ENCODE data around the gene MVD.

Gene MVD

DNA sequence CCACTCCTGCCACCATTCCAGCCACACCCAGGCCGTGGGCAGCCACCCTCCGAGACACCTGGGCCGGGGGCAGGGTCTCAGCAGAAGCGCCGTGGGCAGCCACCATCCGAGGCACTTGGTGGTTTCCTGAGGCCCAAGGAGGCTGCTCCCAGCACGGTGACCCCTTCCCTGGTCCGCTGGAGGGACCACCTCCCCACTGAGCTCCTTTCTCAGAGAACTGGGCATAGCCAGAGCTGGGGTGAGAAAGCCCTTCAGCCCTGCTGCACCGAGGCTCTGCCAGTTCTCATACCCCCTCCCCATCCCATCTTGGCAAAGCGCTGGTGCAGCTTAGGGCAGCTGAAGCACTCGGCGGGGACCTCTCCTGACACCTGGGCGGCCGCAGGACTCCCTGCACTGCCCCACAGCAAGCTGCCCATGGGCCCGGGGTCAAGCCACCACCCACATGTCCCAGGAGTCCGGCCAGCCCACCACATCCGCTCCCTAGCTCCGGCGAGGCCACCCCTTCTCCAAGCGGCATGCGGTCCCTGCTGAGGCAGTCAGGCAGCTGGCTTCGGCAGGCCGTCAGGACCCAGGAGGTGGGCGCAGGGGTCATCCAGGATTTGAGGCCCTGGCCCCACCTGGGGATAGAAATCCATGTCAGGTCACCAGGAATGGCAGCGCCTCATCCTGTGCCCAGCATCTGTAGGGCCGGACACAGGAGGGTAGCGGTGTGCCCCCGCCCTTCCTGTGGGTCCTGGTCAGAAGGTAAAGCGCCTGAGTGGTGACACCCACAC is 10.7 kb downstream of the MVD start:
- TF ChIP-seq FOXP2 (optimal IDR thresholded peaks at IDR 0.05; ENCODE audit: borderline replicate concordance, extremely low read depth, extremely low read length, insufficient read depth) (no peak), POLR2AphosphoS5 (IDR thresholded peaks at IDR 0.05; ENCODE audit: low read depth, low read length) (no peak), TAF1 (IDR thresholded peaks at IDR 0.05; ENCODE audit: borderline replicate concordance, insufficient read depth, low read length) (no peak), SIN3A (IDR thresholded peaks at IDR 0.05; ENCODE audit: borderline replicate concordance, insufficient read depth, low read length) (no peak)
- TF ChIP-seq, protein P1, sequence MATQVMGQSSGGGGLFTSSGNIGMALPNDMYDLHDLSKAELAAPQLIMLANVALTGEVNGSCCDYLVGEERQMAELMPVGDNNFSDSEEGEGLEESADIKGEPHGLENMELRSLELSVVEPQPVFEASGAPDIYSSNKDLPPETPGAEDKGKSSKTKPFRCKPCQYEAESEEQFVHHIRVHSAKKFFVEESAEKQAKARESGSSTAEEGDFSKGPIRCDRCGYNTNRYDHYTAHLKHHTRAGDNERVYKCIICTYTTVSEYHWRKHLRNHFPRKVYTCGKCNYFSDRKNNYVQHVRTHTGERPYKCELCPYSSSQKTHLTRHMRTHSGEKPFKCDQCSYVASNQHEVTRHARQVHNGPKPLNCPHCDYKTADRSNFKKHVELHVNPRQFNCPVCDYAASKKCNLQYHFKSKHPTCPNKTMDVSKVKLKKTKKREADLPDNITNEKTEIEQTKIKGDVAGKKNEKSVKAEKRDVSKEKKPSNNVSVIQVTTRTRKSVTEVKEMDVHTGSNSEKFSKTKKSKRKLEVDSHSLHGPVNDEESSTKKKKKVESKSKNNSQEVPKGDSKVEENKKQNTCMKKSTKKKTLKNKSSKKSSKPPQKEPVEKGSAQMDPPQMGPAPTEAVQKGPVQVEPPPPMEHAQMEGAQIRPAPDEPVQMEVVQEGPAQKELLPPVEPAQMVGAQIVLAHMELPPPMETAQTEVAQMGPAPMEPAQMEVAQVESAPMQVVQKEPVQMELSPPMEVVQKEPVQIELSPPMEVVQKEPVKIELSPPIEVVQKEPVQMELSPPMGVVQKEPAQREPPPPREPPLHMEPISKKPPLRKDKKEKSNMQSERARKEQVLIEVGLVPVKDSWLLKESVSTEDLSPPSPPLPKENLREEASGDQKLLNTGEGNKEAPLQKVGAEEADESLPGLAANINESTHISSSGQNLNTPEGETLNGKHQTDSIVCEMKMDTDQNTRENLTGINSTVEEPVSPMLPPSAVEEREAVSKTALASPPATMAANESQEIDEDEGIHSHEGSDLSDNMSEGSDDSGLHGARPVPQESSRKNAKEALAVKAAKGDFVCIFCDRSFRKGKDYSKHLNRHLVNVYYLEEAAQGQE (IDR thresholded peaks at IDR 0.05; ENCODE audit: insufficient read depth in 1 of 2, low read depth in 2 of 2, low read length in 2 of 2) = no peak

DNA sequence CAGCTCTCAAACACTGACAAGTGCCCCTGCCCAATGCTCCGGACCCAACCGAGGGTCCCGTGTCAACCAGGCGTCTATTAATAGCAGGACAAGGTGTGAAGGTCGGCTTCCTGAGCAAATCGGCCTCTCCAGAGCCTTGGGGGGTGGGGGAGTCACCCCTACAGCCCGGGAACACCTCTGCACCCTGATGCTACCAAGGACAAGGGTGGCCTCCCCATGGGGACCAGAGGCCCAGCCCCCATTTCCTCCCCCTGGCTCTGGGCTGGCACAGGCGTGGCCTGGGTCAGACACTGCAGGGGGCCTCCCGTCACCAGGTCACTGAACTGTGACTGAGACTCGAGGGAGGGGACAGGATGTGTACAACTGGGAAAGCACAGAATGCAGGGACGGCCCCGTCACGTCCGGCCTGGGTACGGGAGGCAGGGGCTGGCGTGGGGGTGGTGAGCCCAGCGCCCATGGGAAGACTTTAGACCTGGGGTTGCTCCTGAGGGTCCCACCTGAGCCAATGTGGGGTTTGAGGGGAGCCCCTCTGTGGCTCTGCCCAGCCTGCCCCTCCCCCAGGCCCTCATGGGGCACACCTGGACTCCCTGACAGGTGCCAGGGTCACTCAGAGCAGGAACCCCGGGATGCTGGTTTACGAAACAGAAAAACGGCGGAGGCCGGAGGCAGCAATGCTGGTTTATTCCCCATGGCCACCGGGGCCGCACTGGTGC is 11.5 kb downstream of the MVD start:
- peak; percentile 96 for TF ChIP-seq FOXP2 (optimal IDR thresholded peaks at IDR 0.05; ENCODE audit: borderline replicate concordance, extremely low read depth, extremely low read length, insufficient read depth)
- no peak for TF ChIP-seq TAF1 (IDR thresholded peaks at IDR 0.05; ENCODE audit: borderline replicate concordance, insufficient read depth, low read length)
- TF ChIP-seq POLR2AphosphoS5 (IDR thresholded peaks at IDR 0.05; ENCODE audit: low read depth, low read length) = no peak

DNA sequence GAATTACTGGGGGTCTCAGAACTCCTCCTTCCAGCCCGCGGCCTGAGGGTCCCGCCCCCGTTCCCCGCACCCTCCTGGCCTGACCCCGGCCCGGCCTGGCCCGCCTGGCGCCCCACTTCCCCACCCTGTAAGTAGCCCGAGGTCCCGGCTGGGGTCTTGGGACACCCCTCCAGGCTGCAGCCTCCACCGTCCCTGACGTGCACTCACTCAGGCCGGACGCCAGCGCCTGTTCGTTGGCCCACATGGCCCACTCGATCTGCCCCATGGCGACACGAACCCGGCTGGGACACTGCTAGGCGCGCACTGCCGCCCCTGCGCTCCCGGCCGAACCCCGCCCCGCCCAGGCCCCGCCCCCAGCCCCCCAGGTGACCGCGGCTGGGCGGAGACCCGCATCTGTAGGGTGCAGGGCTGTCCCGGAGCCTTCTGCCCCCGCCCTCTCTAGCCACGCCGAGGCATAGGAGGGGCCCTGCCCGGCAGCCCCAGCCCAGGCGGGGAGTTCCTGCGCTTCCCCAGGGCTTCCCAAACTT is 12.1 kb downstream of the MVD start, which contains the start of gene CYBA:
TSS of gene CYBA (minus strand) at position 305 of the 527 bp plus-strand sequence. CDS start at position 265, 40 bp downstream.
- TF ChIP-seq, protein P1 (IDR thresholded peaks at IDR 0.05; ENCODE audit: insufficient read depth in 1 of 2, low read depth in 2 of 2, low read length in 2 of 2) = no peak
- TF ChIP-seq SIN3A (IDR thresholded peaks at IDR 0.05; ENCODE audit: borderline replicate concordance, insufficient read depth, low read length) (no peak), TAF1 (IDR thresholded peaks at IDR 0.05; ENCODE audit: borderline replicate concordance, insufficient read depth, low read length) (peak; percentile 33; the same call in 1 of the 2 replicates), POLR2AphosphoS5 (IDR thresholded peaks at IDR 0.05; ENCODE audit: low read depth, low read length) (peak; percentile 79), FOXP2 (optimal IDR thresholded peaks at IDR 0.05; ENCODE audit: borderline replicate concordance, extremely low read depth, extremely low read length, insufficient read depth) (peak; percentile 20)

DNA sequence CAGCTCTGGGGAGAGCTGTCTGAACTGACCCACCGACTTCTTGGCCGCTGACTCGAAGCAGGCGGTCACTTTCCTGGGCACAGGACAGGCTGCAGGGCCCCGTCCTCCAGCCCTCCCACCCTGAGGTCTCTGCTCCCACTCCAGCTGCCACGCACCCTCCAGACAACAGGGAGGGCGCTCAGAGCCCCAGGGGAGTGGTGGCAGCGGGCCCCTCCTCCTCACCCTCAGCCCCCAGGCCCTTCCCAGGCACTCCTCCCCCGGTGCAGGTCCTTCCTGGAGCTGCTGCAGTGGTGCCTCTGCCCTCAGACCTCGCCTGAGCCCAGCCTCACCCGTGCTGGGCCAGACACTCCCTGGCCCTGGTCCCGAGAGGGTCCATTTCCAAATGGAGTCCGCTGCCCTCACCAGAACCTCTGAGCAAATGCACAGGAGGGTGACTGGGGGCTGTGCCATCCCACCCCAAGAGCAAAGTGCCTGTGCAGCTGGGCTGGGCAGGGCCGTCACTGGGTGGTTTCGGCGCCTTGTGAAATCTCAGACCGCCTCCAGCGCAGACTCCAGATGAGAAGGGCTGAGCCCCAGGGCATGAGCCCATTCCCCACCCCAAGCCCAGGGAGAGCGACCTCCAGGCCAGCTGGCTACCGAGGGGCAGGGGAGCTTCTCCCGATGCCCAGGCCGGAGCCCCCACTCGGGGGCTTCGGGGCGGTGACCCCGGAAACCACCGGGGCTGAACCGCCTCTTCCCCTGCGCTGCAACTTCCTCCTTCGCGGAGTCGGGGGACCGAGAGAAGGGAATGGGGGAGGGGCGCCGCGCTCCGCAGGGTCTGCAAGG is 12.8 kb downstream of the MVD start:
- TF ChIP-seq FOXP2 (optimal IDR thresholded peaks at IDR 0.05; ENCODE audit: borderline replicate concordance, extremely low read depth, extremely low read length, insufficient read depth) (no peak), POLR2AphosphoS5 (IDR thresholded peaks at IDR 0.05; ENCODE audit: low read depth, low read length) (no peak), SIN3A (IDR thresholded peaks at IDR 0.05; ENCODE audit: borderline replicate concordance, insufficient read depth, low read length) (0 out of 2 replicates have a peak, but pooled peaks have one; percentile 23), TAF1 (IDR thresholded peaks at IDR 0.05; ENCODE audit: borderline replicate concordance, insufficient read depth, low read length) (no peak)
- TF ChIP-seq, protein P1 (IDR thresholded peaks at IDR 0.05; ENCODE audit: insufficient read depth in 1 of 2, low read depth in 2 of 2, low read length in 2 of 2) = no peak
